Right lung (tissue), 5 donors: Measurements from ENCODE around the gene MYMK. TPM values are rescaled to one million over a fixed set of nuclear protein-coding genes. Genes with fewer than 3 reads are reported as not detected.

Source experiments
- DNase-seq, 2 donors: peaks; one replicate each; pipeline ENCODE4 v3.0.0-alpha.2; 2013
- polyA plus RNA-seq, 5 donors: library from polyadenylated mRNA; unstranded; fragments of 120-200 nt; gene quantifications; one replicate each; pipeline versions ENCODE4 v1.2.1 to v1.2.3, GENCODE V29; 2013; ENCODE audit warnings: inconsistent platforms in 1 of 5, low replicate concordance in 1 of 5; ENCODE audit not compliant: insufficient read length in 5 of 5, insufficient read depth in 1 of 5

Gene MYMK
- polyA plus RNA-seq, 5 donors, result 0.31 to 3.5 (median 0.37) TPM; not detected in 2

DNA sequence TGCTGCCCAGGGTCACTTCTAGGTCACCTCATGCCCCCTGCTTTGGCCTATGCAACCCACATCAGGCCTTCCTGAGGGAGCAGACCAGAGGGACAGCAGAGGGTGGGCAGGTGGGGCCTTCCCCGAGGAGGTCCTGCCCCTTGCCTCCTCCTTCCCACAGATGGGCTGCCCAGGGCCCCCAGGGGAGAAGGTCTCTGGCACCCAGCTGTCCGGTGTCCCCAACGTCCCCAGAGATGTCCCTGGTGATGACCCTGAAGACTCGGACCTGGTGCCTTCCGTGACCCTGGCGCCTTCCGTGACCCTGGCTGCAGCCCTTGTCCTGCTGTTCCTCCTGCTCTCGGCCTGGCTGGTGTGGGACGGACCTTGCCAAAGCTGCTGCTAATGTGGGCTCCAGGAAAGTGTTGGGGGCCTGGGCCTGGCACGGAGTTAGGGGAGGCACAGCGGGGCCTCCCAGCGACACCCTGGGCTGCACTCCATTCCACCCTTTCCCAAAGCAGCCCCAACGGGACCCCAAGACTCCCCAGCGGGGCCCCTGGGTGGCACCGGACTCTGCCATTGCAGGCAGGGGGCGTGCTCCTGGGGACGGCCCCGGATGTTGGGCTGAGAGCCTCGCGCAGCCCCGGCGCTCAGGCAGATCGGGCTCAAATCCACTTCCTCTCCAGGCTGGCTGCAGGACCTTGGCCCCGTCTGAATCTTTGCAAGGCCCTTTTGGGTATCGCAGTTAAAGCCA lies 39.1 kb downstream of the MYMK start:
- DNase-seq, result no peak

DNA sequence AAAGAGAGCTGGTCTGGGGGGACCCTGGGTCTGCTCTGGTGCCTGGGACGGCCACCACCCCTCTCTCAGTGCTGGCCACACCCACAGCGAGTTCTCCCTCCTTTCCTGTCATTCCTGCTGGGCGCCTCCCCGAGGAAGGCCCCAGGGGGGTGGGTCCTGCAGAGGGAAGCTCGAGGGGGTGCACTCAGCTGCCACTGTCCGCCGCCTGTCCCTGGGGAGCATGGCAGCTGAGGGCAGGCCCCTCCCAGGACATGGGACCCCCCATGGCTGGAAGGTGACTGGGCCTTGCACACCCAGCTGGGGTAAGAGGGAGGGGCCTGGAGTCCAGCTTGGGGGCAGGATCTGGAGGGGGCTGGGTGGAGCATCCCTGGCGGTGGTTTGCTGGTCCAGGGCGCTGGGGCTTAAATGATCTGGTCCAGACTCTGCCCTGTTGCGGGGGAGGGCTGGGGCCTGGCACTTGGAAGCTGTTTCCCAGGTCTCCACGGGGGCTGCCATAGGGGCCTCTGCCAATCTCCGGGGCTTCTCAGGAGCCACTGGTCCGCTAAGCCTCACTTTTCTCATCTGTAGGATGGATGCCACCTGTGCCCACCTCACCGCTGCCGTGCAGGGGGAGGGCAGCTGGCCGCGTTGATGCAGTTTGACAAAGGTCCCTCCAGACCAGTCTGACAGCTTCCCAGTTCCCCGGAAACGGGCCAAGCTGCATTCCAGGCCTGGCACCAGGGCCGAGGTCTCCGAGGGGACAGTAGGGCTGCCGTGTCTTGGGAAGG lies 39.9 kb downstream of the MYMK start:
- DNase-seq, result no peak

DNA sequence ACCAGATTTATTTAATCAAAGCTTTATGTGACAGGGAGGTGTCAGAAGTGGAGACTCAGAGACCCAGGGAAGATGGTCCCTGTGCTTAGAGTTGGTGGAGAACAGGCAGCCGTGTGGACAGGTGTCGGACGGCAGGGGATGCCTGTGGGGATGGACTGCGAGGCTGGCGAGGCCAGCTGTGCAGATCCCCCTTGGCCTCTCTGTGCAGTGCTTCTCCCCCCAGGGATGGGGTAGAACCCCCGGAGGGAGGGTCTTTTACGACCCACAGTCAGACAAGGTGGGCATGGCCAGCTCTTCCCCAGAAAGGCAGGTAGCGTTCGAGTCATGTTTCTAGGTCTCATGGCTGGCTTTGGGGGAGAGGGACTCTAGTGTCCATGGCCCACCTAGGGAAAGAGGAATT lies 41.1 kb downstream of the MYMK start:
- DNase-seq, result no peak

DNA sequence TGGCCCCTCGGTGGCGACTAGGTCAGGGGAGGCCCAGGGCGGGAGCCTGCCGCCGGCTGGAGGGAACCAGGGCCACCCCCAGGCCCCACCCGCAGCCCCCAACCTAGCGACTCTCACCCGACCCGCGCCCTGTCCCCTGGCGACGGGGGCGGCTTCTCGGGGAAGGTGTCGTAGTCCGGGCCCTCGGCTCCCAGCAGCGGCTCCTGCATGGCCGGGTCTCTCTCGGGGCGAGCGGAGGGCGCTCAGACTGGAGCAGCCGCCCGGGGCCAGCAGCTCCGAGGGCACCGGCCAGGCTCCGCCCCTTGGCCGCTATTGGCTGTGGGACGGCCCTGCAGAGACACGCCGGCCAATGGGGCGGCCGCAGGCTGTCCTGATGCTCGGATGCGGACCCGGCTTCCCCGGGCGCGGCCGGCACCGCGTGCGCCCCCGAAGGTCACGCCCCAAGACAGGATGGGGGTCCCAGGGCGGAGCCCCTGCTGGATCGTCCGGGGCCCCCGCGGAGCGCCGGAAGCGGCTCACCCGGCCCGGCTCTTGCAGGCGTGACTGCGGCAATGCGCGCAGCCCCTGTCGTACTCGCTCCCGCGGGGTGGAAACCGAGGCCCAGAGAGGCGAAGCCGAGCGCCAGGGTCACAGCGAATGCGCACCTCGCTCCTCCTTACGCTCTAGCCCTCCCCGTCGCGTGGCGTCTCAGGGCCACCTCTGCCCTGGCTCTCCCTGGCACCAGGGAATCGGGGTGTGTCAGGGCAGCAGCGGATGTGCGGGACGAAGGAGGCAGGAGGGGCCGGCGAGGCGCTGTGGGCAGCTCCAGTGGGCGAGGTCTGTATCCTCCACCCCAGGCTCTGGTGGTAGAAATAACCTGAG lies 45.7 kb downstream of the MYMK start, which contains the start of gene SLC2A6:
TSS of gene SLC2A6 (minus strand) at position 249 of the 861 bp plus-strand sequence. CDS start at position 209, 40 bp downstream.
- DNase-seq, result peak in 1 of 2 donors; percentile 67

DNA sequence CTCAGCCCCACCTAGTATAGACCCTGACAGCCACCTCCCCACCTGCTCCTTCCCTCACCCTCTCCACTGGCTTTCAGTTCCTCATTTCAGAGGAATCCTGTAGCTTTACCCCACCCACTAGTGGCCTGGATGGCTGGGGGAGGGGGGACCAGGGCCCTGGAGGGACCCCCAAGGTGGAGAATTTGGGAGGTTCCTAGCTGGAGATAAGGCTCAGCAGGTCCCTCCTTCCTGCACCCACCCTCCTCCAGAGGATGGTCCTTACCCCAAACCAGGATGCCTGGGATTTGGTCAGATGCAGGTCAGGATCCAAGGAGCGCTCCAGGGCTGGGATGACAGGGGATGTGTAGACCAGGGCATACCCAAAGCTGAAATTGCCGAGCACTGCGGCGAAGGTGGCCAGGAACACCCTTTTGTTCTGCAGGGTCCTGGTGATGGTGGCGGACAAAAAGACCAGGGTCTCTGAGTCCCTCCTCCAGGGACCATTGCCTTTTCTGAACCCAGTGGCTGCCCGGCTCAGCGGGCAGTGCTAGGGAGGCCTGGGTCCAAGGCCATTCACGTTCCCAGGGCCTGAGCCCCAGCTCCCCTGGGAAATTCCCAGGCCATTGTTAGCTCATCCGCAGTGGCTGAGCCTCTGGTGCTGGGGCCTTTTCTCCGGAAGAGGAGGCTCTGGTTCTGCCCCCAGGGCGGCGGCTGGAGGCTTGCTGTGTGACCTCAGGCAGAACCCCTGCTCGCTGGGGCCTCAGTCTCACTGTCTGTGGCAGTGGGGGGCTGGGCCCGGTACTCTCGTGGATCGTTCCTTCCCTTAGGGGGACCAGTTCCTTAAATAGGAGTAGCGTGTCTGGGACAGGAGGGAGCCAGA lies 46.5 kb downstream of the MYMK start:
- DNase-seq, result no peak

DNA sequence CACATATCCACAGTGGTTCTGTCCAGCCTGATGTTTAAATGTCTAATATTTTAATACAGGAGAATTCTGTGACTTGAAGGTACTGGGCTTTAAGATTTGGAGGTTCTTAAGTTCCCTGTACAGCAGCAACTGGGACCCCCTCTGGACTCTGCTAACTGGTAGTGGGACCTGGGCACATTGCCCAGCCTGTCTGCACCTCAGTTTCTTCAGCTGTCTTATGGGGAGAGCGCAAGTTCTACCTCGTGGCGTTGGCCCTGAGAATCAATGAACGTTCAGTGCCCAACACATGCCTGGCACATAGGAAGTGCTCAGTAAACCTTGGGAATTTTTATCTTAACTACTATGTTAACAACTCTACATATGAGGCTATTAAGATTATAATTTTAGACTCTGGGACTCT lies 47.3 kb downstream of the MYMK start:
- DNase-seq, result no peak

DNA sequence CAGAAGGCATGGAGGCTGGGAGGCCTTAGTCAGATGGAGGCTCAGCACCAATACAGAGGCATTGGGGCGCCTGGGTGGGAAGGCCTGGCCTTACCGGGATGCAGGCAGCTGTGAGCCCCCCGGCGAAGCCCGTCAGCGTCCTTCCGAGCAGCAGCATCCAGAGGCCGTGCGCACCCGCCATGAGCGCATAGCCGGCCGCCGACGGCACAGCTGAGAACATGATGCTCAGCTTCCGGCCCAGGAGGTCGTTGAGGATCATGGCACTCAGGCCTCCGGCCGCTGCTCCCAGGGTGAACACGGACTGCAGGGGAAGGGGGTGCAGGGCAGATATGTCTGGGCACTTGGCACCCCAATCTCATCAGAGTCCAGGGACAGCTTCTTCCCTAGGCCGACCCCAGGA lies 47.8 kb downstream of the MYMK start:
- DNase-seq, result no peak

DNA sequence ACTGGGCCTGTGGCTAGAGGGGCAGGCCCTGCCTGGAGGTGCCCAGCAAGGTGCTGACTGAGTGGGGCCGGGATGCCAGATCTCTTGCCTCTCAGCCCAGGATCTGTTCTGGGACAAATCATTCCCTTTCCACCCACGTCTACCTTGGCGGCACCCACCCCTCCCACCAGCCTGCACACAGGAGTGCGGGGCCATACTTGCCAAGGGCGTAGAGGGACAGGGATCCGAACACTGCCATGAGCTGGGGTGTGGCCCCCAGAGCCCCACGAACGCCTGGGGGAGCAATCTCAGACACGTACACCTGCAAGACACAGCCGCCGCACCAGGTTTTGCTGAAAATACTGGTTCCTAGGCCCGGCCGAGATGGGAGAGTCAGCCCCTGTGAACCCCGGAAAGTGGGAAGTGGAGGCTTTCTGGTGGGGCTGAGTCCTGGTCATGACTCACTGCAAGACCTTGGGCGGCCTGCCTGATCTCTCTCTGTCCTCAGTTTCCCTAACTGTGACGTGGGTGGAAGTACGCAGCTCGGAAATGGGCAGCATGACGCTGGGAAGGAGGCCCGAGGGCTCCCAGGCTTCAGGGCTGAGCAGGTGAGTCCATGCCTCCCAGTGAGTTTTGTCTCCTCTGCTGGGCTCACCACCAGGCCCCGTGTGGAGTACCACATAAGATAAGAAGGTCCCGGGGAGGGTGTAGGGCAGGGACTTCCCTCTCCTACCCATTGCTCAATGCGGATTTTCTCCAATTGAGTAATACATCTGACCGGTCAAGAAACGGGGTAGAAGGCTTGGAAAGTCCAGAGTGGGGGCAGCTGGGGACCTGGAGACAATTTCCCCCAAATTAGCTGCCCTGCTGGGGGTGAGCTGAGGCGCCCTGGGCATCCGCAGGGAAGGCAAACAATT lies 48.5 kb downstream of the MYMK start:
- DNase-seq, result no peak

DNA sequence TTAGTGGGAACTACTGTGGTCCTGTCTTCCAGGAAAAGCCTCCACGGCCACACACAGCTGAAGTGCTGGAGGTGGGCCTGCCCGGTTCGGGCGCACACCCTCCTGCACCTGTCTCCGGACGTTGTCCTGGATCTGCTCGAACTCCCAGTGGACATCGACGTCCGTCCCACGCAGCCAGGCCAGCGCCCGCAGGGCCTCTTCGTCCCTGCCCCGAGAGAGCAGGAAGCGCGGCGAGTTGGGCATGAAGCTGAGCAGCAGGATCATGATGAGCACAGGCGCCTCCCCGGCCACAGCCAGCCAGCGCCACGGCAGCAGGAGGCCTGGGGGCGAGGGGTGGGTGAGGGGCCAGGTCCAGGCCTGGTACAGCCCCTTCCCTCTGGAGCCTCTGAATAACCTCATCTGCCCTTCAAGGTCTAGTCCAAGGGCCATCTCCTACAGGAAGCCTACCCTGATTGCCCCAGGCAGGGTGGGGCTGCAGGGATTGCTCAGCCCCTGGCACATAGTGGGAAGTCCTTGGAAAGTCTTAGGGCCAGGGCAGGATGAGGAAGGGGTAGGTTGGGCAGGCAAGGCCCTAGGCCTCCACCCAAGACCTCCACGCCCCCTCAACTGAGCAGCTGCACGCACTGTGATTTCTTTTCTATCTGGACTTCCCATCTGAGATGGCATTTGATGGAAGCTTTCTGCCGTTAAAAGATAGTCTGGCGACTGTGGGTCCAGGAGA lies 49.3 kb downstream of the MYMK start:
- DNase-seq, result no peak

DNA sequence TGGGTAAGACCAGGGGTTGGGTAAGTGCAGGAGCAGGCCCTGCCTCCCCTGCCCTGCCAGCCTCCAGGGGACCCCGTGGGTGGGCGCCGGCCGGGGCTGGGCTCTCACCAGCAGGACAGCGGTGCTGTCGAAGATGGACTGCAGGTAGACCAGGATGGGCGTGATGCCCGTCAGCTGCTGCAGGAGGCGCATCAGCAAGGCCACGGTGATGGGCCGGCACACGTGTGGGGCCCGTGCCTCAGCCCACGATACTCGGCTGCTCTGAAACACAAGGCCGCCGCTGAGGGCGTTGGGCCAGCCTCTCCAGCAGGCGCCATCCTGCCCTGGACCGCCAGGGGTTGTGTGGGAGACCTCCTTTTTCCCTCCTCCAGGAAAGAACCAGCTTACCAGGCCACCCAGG lies 49.9 kb downstream of the MYMK start:
- no peak for DNase-seq

DNA sequence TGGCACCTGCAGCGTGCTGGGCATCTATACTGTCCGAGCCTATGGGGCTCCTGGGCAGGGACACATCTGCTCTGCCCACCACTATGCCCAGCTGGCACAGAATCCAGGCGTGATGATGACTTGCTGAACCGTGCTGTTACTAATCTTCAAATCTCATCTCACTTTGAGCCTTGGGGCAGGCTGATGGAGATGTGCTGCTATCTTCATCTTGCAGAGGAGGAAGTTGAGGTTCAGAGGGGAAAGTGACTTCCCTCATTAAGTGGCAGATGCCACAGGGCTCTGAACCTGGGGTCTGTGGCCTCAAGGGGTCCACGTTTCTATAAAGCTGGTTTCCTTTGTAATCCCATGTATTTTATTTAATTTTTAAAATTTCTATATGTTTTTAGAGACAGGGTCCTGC lies 50.5 kb downstream of the MYMK start:
- no peak for DNase-seq

DNA sequence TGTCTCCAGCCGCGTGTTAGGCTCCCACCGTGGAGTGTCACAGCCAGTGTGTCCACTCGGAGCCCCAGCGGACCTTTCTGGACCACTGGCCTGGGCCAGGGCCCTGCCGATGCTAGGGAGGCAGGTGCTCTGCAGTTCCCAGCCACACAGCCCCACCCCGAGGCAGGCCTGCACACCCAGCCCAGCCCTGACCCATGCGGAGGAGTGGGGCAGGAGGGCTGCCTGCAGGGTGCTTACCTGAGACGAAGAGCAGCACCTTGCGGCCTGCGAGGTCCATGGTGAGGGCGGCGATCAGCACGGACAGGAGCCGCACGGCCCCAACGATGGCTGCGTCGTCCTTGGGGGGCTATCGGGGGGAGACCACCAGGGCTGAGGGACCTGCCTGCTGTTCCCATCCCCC lies 51.0 kb downstream of the MYMK start:
- DNase-seq, result no peak

DNA sequence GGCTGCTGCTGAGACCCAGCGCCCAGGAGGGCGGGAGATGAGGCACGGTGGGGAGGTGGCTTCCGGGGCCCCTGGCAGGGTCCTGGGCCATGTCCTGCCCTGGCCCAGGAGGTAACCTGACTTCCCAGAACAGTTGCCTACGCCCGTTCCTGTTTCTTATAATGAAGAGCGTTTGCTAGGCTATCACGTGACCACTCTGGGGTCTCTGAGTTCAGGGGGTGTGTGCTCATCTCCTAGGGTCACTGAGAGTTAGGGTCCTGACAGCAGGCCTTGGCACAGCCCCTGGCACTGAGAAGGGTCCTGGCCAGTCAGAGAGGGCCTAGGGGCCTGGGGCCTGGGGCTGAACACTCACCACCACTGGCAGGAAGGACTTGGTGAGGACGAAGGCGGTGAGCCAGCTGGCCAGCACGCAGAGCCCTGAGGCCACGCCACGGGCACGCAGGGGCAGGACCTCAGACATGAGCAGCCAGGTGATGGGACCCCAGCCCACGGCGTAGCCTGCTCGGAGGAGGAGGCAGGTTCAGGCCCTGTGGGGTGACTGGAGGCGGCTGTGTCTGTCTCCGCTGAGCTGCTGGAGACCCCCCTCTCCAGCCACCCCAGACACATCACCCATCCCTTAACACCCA lies 51.9 kb downstream of the MYMK start:
- DNase-seq, result no peak

DNA sequence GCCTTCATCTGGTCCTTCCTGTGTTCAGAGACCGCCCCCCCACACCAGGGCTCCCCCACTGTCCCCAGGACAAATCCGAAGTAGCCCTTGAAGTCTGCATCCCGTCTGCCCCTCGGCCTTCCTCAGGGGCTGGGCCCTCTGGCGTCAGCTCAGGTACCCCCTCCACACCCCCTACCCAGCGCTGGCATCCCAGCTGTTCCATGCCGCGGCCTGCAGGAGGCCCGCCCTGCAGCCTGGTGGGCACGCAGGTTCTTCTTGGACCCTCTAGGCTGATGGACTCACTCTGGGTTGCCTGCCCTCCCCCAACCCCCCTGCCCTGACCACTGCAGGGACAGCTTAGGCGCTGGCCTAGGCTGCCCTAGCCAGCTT lies 52.5 kb downstream of the MYMK start:
- no peak for DNase-seq

DNA sequence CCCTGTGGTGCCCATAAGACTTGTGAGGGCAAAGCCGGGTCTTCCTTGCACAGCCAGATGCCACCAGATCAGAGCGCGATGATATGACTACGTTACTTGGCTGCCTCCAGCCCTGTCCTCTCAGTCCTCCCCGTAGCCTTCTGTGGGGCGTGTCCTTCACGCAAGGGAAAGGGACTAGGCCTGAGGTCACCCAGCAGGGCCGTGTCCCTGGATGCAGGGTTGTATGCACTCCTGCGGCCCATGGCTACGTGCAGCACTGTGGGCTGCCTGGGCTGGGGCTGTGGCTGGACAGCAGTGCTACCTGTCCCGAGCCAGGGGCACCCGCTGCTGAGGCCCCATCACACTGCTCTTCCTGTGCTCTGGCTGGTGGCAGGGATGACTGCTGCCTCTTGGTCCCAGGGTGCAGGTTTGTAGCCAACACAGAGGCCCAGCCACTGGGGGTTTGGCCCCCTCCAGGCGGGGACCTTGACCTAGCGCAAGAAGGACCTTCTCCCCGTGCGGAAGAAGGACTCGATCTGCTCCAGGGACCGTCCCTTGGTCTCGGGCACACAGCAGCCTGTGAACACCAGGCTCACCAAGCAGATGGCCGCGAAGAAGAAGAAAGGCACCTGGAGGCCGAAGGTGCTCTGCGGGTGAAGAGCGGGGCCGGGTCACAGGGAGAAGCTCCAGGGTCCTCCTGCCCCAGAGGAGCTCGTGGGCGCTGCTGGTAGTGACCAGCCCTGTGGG lies 53.0 kb downstream of the MYMK start:
- DNase-seq, result no peak

DNA sequence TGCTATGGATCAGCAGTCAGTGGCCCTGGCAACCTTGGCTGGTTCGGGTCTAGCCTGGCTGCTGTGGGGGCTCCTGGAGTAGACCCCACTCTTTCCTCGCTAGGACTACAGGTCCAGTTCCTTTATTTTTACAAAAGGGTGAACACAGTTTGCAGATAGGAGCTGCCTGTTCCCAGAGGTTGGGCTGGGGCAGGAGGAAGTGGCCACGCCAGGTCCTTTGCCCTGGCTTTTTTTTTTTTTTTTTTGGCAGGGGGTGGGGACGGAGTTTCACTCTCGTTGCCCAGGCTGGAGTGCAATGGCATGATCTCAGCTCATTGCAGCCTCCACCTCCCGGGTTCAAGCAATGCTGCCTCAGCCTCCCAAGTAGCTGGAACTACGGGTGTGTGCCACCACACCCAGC lies 53.8 kb downstream of the MYMK start:
- no peak for DNase-seq

DNA sequence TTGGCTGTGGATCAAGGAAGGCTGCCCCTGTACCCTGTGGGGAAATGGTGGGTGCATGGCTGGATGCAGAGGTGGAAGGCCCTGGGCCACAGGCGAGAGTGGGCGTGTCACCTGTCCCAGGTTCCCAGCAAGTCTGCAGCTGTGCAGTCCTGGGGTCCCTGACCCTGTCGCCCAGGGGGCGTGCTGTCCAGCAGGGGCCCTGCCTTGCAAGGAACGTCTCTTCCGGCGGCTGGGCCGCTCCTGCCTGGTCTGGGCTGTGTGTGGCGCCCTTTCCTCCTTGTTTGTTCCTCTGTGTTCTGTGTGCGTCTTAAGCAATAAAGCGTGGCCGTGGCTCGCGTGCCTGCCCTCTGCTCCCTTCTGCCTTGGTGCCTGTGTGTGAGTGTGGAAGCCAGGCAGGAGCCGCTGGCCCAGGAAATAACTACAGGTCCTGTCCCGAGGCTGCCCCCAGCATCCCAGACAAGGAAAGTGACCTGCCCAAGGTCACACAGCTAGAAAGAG lies 54.3 kb downstream of the MYMK start:
- no peak for DNase-seq

DNA sequence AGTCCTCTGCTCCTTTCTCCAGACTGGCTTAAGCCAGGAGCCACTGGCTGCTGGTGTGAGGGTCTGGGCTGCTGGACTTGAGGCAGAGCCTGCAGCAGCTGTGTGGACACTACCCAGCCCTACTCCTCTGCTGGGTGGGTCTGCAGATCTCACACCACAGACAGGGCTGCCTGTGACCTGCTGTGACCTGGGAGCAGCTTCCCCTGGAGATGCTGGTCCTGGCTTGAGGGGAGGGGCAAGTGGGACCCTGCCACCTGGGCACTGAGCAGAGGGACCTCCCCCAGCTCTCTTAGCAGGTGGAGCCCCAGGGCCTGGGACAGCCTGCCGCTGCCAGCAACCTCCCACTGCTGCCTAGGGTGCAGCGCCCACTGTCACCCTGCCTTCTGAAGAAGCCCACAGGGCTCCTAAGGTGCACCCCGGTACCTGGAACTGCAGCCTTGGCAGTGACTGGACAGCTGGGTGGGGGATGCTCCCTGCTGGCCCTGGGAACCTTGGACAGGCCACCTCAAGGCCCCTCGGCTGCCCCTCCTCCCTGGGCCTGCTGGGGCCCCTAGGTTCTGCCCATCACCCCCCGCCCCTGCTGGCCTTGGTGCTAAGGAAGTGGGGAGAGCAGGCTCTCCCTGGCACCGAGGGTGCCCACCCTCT lies 55.9 kb downstream of the MYMK start:
- DNase-seq, result no peak
